HG02981 (cell line): ENCODE results near the gene CCT8.
"Not testable (repeated sequence)": the region's sequence is repeated elsewhere in the genome, so short reads cannot be mapped to it uniquely, and the experiment has no call there.

Source experiments
- ATAC-seq: cut with Tn5 transposase; IDR thresholded peaks from one replicate; pipeline ENCODE4 v1.9.1; 2021; ENCODE audit warnings: mild to moderate bottlenecking, moderate library complexity; ENCODE audit not compliant: unreplicated experiment

CCT8 gene

GRCh38 chr21:29024474-29025327, 48.7 kb downstream of the CCT8 start, which contains the start of gene USP16:
Gene USP16, plus strand, starts transcription at chr21:29024668. Its CDS starts 3,246 bp downstream, at chr21:29027914.
- peak; percentile 98 for ATAC-seq

DNA sequence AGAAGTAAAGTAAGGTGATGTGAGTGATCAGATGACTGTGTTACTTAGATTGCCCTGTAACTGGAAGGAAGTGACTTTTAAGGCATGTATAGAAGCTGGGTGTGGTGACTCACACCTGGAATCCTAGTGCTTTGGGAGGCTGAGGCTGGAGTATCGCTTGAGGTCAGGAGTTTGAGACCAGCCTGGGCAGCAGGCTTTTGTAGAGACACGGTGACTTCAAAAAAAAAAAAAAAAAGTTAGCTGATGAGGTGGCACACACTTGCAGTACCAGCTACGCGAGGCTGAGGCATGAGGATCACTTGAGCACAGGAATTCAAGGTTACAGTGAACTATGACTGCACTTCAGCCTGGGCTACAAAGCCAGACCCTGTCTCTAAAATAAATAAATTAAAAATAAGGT, 51.3 kb downstream of the CCT8 start:
- no peak for ATAC-seq

GRCh38 chr21:29018540-29018939, 54.9 kb downstream of the CCT8 start:
- ATAC-seq, result peak; percentile 11

- no peak for ATAC-seq
These were observed 55.7 kb downstream of the CCT8 start for GRCh38 chr21:29017639-29018237.

GRCh38 chr21:29011236-29011635, 62.2 kb downstream of the CCT8 start:
- ATAC-seq, result not testable (repeated sequence)

DNA sequence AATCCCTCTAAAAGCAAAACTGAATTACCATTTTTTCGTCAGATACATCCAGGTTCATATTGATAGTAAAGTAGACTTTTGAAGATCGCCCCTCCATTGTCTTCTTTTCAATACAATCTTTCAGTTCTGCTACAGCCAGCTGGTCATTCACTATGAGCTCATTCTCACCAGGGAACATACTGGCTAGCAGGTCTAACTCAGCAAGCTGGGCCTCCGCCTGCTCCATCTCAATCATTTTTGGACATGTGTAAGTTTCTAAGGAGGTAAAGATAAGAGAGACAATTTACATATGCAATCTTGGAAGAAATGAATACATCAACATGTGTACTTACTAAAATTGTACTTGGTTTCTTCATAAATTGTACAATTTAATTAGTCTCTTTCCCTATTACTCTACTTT, 65.1 kb downstream of the CCT8 start:
- ATAC-seq, result no peak

GRCh38 chr21:29007810-29008209, 65.6 kb downstream of the CCT8 start:
- no peak for ATAC-seq

DNA sequence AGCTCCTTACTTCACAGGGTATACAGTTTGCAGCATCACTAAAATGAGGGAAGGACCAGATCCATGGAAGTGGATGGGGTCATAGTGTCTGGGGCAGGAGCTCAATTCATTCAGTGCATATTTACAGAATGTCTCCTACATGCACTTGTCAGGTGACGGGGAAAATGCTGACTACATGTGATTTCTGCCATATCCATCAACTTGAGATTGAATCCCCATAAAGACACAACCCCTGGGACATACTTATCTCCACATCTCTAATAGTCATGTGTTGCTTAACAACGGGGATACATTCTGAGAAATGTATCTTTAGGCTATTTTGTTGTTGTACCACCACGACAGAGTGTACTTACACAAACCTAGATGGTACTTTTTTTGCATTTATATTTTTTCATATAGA, 66.3 kb downstream of the CCT8 start:
- no peak for ATAC-seq
